CD14-positive monocyte (primary cell): ENCODE data around the gene MAP1LC3B2. TPM values are rescaled to one million over a fixed set of nuclear protein-coding genes. Genes with fewer than 3 reads are reported as not detected.
A peak's percentile ranks its signal among the peaks of the same experiment; 100 is the strongest.

Source experiments
- DNase-seq, 3 donors: peaks; one replicate each; pipeline ENCODE4 v3.0.0-alpha.2; 2011 to 2022
- H2AFZ ChIP-seq: 2 replicates; pipeline ENCODE4 v1.6.0; 2012; ENCODE audit warnings: mild to moderate bottlenecking, low read depth, low read length, inconsistent platforms; ENCODE audit not compliant: insufficient read depth, poor library complexity, severe bottlenecking
- H3K27ac ChIP-seq, 2 donors: 1 replicate in 1 of 2; 2 replicates in 1 of 2; pipeline ENCODE4 v1.5.1; 2012 to 2013; ENCODE audit warnings: low read length in 2 of 2, control low read depth in 1 of 2, inconsistent platforms in 1 of 2, low read depth in 1 of 2, mild to moderate bottlenecking in 1 of 2
- H3K27me3 ChIP-seq, 2 donors: one replicate each; pipeline versions ENCODE4 v1.6.0 to v1.6.1; 2011 to 2013; ENCODE audit warnings: low read length in 2 of 2; ENCODE audit not compliant: control insufficient read depth in 2 of 2, insufficient read depth in 2 of 2
- H3K36me3 ChIP-seq, 2 donors: replicated peaks in 1 of 2; 1 replicate in 1 of 2; 2 replicates in 1 of 2; pipeline versions ENCODE4 v1.5.1 to v1.6.1; 2012 to 2013; ENCODE audit warnings: low read length in 2 of 2, control low read depth in 1 of 2, inconsistent platforms in 1 of 2, mild to moderate bottlenecking in 1 of 2; ENCODE audit not compliant: insufficient read depth in 2 of 2, control insufficient read depth in 1 of 2
- H3K4me1 ChIP-seq, 2 donors: 1 replicate in 1 of 2; 2 replicates in 1 of 2; pipeline versions ENCODE4 v1.5.1 to v1.6.1; 2012 to 2013; ENCODE audit warnings: low read length in 2 of 2, control low read depth in 1 of 2, inconsistent platforms in 1 of 2, mild to moderate bottlenecking in 1 of 2, moderate library complexity in 1 of 2; ENCODE audit not compliant: insufficient read depth in 2 of 2, control insufficient read depth in 1 of 2
- H3K4me2 ChIP-seq: replicated peaks from 2 replicates; pipeline ENCODE3; 2012; ENCODE audit warnings: low read length, moderate library complexity, mild to moderate bottlenecking; ENCODE audit not compliant: poor library complexity, severe bottlenecking; ENCODE audit errors: extremely low read depth
- H3K4me3 ChIP-seq, 3 experiments: fragments of 200-600 bp in 1 of 3; sonication (generic) in 1 of 3; replicated peaks in 1 of 3; 1 replicate in 2 of 3; 2 replicates in 1 of 3; pipeline ENCODE4 v1.5.1; 2011 to 2013; ENCODE audit warnings: low read length in 3 of 3, mild to moderate bottlenecking in 3 of 3, control low read depth in 2 of 3, low read depth in 2 of 3, inconsistent platforms in 1 of 3, moderate library complexity in 1 of 3
- H3K79me2 ChIP-seq: 2 replicates; pipeline ENCODE4 v1.6.0; 2012; ENCODE audit warnings: mild to moderate bottlenecking, control low read depth, inconsistent platforms, low read length, moderate library complexity; ENCODE audit not compliant: insufficient read depth
- H3K9ac ChIP-seq: 2 replicates; pipeline ENCODE4 v1.6.0; 2017; ENCODE audit warnings: low read length, mild to moderate bottlenecking; ENCODE audit not compliant: insufficient read depth, poor library complexity, severe bottlenecking
- H3K9me3 ChIP-seq, 2 donors: replicated peaks in 1 of 2; 1 replicate in 1 of 2; 2 replicates in 1 of 2; pipeline versions ENCODE4 v1.5.1 to v1.6.1; 2012 to 2013; ENCODE audit warnings: low read length in 2 of 2, control low read depth in 1 of 2; ENCODE audit not compliant: control insufficient read depth in 1 of 2, insufficient read depth in 1 of 2
- H4K20me1 ChIP-seq: 2 replicates; pipeline ENCODE4 v1.6.0; 2012; ENCODE audit warnings: mild to moderate bottlenecking, low read length, control low read depth, moderate library complexity; ENCODE audit not compliant: insufficient read depth
- H3K27ac Mint-ChIP-seq, 7 donors: one replicate each; pipeline ENCODE4 v1.8.0; 2020; ENCODE audit warnings: mild to moderate bottlenecking in 7 of 7, mixed read lengths in 7 of 7, moderate library complexity in 6 of 7, inconsistent platforms in 2 of 7
- H3K27me3 Mint-ChIP-seq, 3 donors: one replicate each; pipeline ENCODE4 v1.8.0; 2021 to 2022; ENCODE audit warnings: low read depth in 3 of 3, mild to moderate bottlenecking in 3 of 3, mixed read lengths in 3 of 3, moderate library complexity in 3 of 3, inconsistent platforms in 1 of 3
- H3K36me3 Mint-ChIP-seq, 2 donors: one replicate each; pipeline ENCODE4 v1.8.0; 2020; ENCODE audit warnings: mixed read lengths in 2 of 2, inconsistent platforms in 1 of 2, mild to moderate bottlenecking in 1 of 2
- H3K4me1 Mint-ChIP-seq: one replicate; pipeline ENCODE4 v1.8.0; 2020; ENCODE audit warnings: mild to moderate bottlenecking, mixed read lengths
- H3K4me3 Mint-ChIP-seq, 2 donors: one replicate each; pipeline ENCODE4 v1.8.0; 2020; ENCODE audit warnings: mild to moderate bottlenecking in 2 of 2, mixed read lengths in 2 of 2, moderate library complexity in 1 of 2
- H3K9me3 Mint-ChIP-seq, 7 donors: one replicate each; pipeline ENCODE4 v1.8.0; 2020 to 2022; ENCODE audit warnings: mixed read lengths in 7 of 7, mild to moderate bottlenecking in 6 of 7, moderate library complexity in 6 of 7, inconsistent platforms in 2 of 7
- WGBS: methylation state at CpG from one replicate; pipeline ENCODE4 v1.1.5; 2013; ENCODE audit warnings: missing lambda C conversion rate; ENCODE audit not compliant: insufficient coverage; 5-methylcytosine and 5-hydroxymethylcytosine counted together
- intact Hi-C, 2 donors: fragments of 100-400 bp; cut with micrococcal nuclease; formaldehyde crosslinking; loops; one replicate each; pipeline versions ENCODE4 v1.15.0 to v1.15.1; 2023
- polyA plus RNA-seq, 3 donors: library from polyadenylated mRNA; depleted of rRNA in 1 of 3; unstranded in 2 of 3; stranded (reverse) in 1 of 3; fragments of 300-500 nt in 2 of 3; fragments of >200 nt in 1 of 3; fragmentation: Illumina TruSeq in 2 of 3; gene quantifications; 1 replicate in 2 of 3; 2 replicates in 1 of 3; pipeline ENCODE4 v1.2.3, GENCODE V29; 2012 to 2021
- TF ChIP-seq, protein P1 (sequence below): fragments of 200-600 bp; IDR thresholded peaks from one replicate; pipeline ENCODE4 v1.8.0; 2022; ENCODE audit warnings: antibody characterized with exemption, mild to moderate bottlenecking

MAP1LC3B2 gene
- polyA plus RNA-seq, 3 donors, result 2.6 to 12.9 (median 6.4) TPM

DNA sequence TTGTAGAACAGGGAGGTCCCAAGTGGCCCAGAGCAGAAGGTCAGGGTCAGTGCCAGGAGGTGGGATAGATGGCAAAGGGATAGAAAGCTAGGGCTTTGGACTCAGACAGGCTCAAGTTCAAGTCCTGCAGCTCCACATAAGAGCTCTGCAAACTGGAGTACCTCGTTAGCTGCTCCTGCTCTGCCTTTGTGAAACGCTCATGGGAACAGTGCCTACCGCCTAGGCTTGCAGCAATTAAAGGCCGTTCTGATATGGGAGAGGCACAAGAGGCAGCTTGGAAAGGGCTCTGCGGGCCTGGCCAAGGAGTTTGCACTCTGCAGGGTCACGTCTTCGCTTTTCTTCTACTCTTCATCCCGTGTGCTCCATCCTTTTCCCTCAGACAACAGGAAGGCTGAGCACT, 54.1 kb downstream of the MAP1LC3B2 start:
- no peak for DNase-seq
- TF ChIP-seq, protein P1, sequence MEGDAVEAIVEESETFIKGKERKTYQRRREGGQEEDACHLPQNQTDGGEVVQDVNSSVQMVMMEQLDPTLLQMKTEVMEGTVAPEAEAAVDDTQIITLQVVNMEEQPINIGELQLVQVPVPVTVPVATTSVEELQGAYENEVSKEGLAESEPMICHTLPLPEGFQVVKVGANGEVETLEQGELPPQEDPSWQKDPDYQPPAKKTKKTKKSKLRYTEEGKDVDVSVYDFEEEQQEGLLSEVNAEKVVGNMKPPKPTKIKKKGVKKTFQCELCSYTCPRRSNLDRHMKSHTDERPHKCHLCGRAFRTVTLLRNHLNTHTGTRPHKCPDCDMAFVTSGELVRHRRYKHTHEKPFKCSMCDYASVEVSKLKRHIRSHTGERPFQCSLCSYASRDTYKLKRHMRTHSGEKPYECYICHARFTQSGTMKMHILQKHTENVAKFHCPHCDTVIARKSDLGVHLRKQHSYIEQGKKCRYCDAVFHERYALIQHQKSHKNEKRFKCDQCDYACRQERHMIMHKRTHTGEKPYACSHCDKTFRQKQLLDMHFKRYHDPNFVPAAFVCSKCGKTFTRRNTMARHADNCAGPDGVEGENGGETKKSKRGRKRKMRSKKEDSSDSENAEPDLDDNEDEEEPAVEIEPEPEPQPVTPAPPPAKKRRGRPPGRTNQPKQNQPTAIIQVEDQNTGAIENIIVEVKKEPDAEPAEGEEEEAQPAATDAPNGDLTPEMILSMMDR, result no peak
- intact Hi-C loops, result no loop called here
- H3K4me3 Mint-ChIP-seq, result no peak overlapping the region
- 90% methylated on average over 8 of the region's 8 CpGs for WGBS
- peaks cover 0 to 5% (median 1%) of the 10 kb centered on the region in 7 donors for H3K9me3 Mint-ChIP-seq
- Histone ChIP-seq H4K20me1 (no peaks in the 10 kb centered on the region), H3K27me3 (no peaks in the 10 kb centered on the region), H3K36me3 (no peaks in the 10 kb centered on the region), H2AFZ (no peak overlapping the region), H3K79me2 (no peaks in the 10 kb centered on the region), H3K27ac (no peak overlapping the region), H3K9me3 (peaks cover under 1 to 1% of the 10 kb centered on the region in 2 donors), H3K9ac (no peak overlapping the region), H3K4me1 (peaks cover 14 to 27% of the 10 kb centered on the region in 2 donors), H3K4me3 (no peak overlapping the region), H3K4me2 (no peak overlapping the region)
- peaks cover 20% of the 10 kb centered on the region for H3K4me1 Mint-ChIP-seq
- H3K36me3 Mint-ChIP-seq, result no peaks in the 10 kb centered on the region
- peak overlapping the region in 2 of 7 donors; percentile 2 to 37 for H3K27ac Mint-ChIP-seq
- H3K27me3 Mint-ChIP-seq, result no peaks in the 10 kb centered on the region

DNA sequence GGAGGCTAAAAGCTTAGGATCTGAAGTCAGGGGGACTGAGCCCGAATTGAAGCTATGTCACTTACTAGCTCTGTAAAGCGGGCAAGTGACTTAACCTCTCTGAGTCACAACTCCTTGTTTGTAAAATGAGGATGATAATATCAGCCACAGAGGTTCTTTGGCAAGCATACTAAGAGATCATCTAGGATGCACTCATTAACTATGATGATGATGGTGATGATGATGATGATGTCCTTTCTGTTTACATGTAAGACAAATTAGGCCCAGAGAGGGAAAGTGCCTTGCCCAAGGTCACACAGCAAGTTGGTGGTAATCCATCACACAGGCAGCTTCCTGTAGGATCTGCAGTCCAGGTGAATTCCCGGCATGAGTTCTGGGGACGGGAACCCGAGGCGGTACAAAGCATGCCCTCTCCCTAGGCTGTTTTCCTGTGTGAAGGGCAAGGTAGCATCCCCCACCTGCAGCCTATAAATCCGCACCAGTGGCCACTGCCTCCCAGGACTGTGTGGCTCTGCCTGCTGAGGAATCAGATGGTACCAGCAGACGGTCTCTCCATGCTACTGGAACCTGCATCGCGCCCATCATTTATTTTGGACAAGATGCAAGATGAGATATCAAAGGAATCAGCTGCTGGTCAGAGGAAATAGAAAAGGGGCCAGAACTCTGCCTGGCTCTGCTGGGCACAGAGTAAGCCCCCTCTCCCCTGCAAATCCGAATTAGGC, 55.2 kb downstream of the MAP1LC3B2 start:
- Mint-ChIP-seq H3K27me3 (no peaks in the 10 kb centered on the region), H3K9me3 (peaks cover 0 to 12% (median 7%) of the 10 kb centered on the region in 7 donors), H3K27ac (no peak overlapping the region), H3K36me3 (no peaks in the 10 kb centered on the region), H3K4me1 (peaks cover 15% of the 10 kb centered on the region), H3K4me3 (no peak overlapping the region)
- H3K9ac ChIP-seq, result no peak overlapping the region
- H3K79me2 ChIP-seq, result no peaks in the 10 kb centered on the region
- H4K20me1 ChIP-seq, result no peaks in the 10 kb centered on the region
- no peak overlapping the region for H3K27ac ChIP-seq
- H3K4me1 ChIP-seq, result peaks cover 14 to 22% of the 10 kb centered on the region in 2 donors
- H3K4me3 ChIP-seq, result no peak overlapping the region
- no peak for DNase-seq
- no peaks in the 10 kb centered on the region for H3K36me3 ChIP-seq
- 94% methylated on average over 6 of the region's 11 CpGs for WGBS
- no peak overlapping the region for H3K4me2 ChIP-seq
- intact Hi-C loops, result no loop called here
- H3K9me3 ChIP-seq, result peaks cover 4 to 7% of the 10 kb centered on the region in 2 donors
- TF ChIP-seq, protein P1, result no peak
- H2AFZ ChIP-seq, result no peak overlapping the region
- no peaks in the 10 kb centered on the region for H3K27me3 ChIP-seq
